B cell (primary cell): ENCODE data around the gene KPRP. TPM values are rescaled to one million over a fixed set of nuclear protein-coding genes. Genes with fewer than 3 reads are reported as not detected.

Experiments
- ATAC-seq: fragments of 200-7000 bp; cut with Tn5 transposase; one replicate; pipeline ENCODE4 v1.10.0; 2021; ENCODE audit warnings: low read depth, mild to moderate bottlenecking, moderate number of reproducible peaks, moderate library complexity
- CTCF ChIA-PET: fragments of 350-600 bp; sonication (Branson Sonifier 250); formaldehyde crosslinking; loops from one replicate; lab custom pipeline; 2021; ENCODE audit warnings: antibody characterized with exemption, inconsistent platforms; lab: Charles Lee
- POLR2A ChIA-PET: fragments of 350-600 bp; sonication (Branson Sonifier 250); formaldehyde crosslinking; loops from one replicate; lab custom pipeline; 2021; ENCODE audit warnings: antibody characterized with exemption; lab: Charles Lee
- DNase-seq: peaks from one replicate; pipeline ENCODE4 v3.0.0; 2013
- H2AFZ ChIP-seq: 2 replicates; pipeline ENCODE4 v1.6.1; 2012; ENCODE audit warnings: mild to moderate bottlenecking, low read depth, low read length; ENCODE audit not compliant: insufficient read depth, poor library complexity, severe bottlenecking
- H3K27ac ChIP-seq, 2 donors: 1 replicate in 1 of 2; 2 replicates in 1 of 2; pipeline ENCODE4 v1.5.1; 2012 to 2013; ENCODE audit warnings: low read length in 2 of 2, mild to moderate bottlenecking in 2 of 2, moderate library complexity in 1 of 2
- H3K27me3 ChIP-seq, 4 experiments: fragments of 200-600 bp in 1 of 4; sonication (generic) in 1 of 4; replicated peaks in 1 of 4; 1 replicate in 2 of 4; 2 replicates in 2 of 4; pipeline versions ENCODE4 v1.6.1 to v1.7.0; 2013 to 2016; ENCODE audit warnings: low read length in 3 of 4, mild to moderate bottlenecking in 2 of 4, mixed read lengths in 1 of 4, moderate library complexity in 1 of 4; ENCODE audit not compliant: insufficient read depth in 4 of 4, control insufficient read depth in 3 of 4; ENCODE audit errors: control extremely low read depth in 1 of 4
- H3K36me3 ChIP-seq, 2 experiments: replicated peaks in 1 of 2; 1 replicate in 1 of 2; 2 replicates in 1 of 2; pipeline versions ENCODE4 v1.6.1 to v1.7.1; 2013; ENCODE audit warnings: low read length in 1 of 2; ENCODE audit not compliant: insufficient read depth in 2 of 2, control insufficient read depth in 1 of 2; ENCODE audit errors: control extremely low read depth in 1 of 2, extremely low read depth in 1 of 2
- H3K4me1 ChIP-seq, 2 donors: fragments of 200-600 bp in 1 of 2; sonication (generic) in 1 of 2; 1 replicate in 1 of 2; 2 replicates in 1 of 2; pipeline versions ENCODE4 v1.5.1 to v1.6.1; 2013 to 2017; ENCODE audit warnings: low read length in 2 of 2; ENCODE audit not compliant: control insufficient read depth in 2 of 2, insufficient read depth in 2 of 2
- H3K4me2 ChIP-seq: replicated peaks from 2 replicates; pipeline ENCODE3; 2012; ENCODE audit warnings: mild to moderate bottlenecking, low read depth, low read length; ENCODE audit not compliant: poor library complexity, severe bottlenecking
- H3K4me3 ChIP-seq, 5 experiments: fragments of 200-600 bp in 1 of 5; sonication (generic) in 1 of 5; 1 replicate in 3 of 5; 2 replicates in 2 of 5; pipeline versions ENCODE4 v1.5.1 to v1.7.0; 2011 to 2016; ENCODE audit warnings: low read length in 4 of 5, mild to moderate bottlenecking in 4 of 5, low read depth in 2 of 5, control low read depth in 1 of 5, moderate library complexity in 1 of 5; ENCODE audit not compliant: insufficient read depth in 1 of 5; ENCODE audit errors: control extremely low read depth in 1 of 5, extremely low read depth in 1 of 5
- H3K79me2 ChIP-seq: fragments of 200-600 bp; sonication (generic); one replicate; pipeline ENCODE4 v1.6.0; 2016; ENCODE audit warnings: low read length; ENCODE audit not compliant: control insufficient read depth, insufficient read depth
- H3K9ac ChIP-seq: fragments of 200-600 bp; sonication (generic); 2 replicates; pipeline ENCODE4 v1.6.1; 2017; ENCODE audit warnings: mild to moderate bottlenecking, low read length, moderate library complexity
- H3K9me3 ChIP-seq, 3 donors: one replicate each; pipeline versions ENCODE4 v1.6.1 to v1.7.1; 2013; ENCODE audit warnings: low read length in 2 of 3; ENCODE audit not compliant: control insufficient read depth in 2 of 3, insufficient read depth in 1 of 3; ENCODE audit errors: control extremely low read depth in 1 of 3
- H4K20me1 ChIP-seq: 2 replicates; pipeline ENCODE4 v1.6.0; 2012; ENCODE audit warnings: mild to moderate bottlenecking, low read length; ENCODE audit not compliant: insufficient read depth, control insufficient read depth, poor library complexity, severe bottlenecking
- H3K27ac Mint-ChIP-seq: one replicate; pipeline ENCODE4 v1.8.0; 2021; ENCODE audit warnings: mixed read lengths
- H3K27me3 Mint-ChIP-seq: one replicate; pipeline ENCODE4 v1.8.0; 2021; ENCODE audit warnings: mixed read lengths
- H3K4me1 Mint-ChIP-seq: one replicate; pipeline ENCODE4 v1.8.0; 2021; ENCODE audit warnings: mixed read lengths
- H3K4me3 Mint-ChIP-seq: one replicate; pipeline ENCODE4 v1.8.0; 2021; ENCODE audit warnings: mixed read lengths
- H3K9me3 Mint-ChIP-seq: one replicate; pipeline ENCODE4 v1.8.0; 2022; ENCODE audit warnings: mixed read lengths; ENCODE audit not compliant: insufficient read depth
- EZH2 ChIP-seq: IDR thresholded peaks from 2 replicates; pipeline ENCODE4 v1.6.1; 2012; ENCODE audit warnings: borderline replicate concordance, low read depth, mild to moderate bottlenecking, moderate library complexity, low read length; ENCODE audit not compliant: insufficient read depth, poor library complexity, severe bottlenecking
- whole genome bisulfite sequencing: methylation state at CpG from one replicate; pipeline ENCODE4 v1.1.5; 2013; ENCODE audit warnings: missing lambda C conversion rate; ENCODE audit not compliant: insufficient coverage; 5-methylcytosine and 5-hydroxymethylcytosine counted together
- intact Hi-C: fragments of 100-400 bp; cut with micrococcal nuclease; formaldehyde crosslinking; loops from one replicate; pipeline ENCODE4 v1.10.0; 2022
- polyA plus RNA-seq: library from polyadenylated mRNA; depleted of rRNA; stranded (reverse); fragments of >200 nt; gene quantifications from 2 replicates; pipeline ENCODE4 v1.2.3, GENCODE V29; 2012
- total RNA-seq, 2 donors: library from RNA; stranded (reverse); fragments of 120-200 nt in 1 of 2; gene quantifications; 1 replicate in 1 of 2; 2 replicates in 1 of 2; pipeline versions ENCODE4 v1.2.3 to v1.2.4, GENCODE V29; 2013 to 2022
- TF ChIP-seq, protein P1 (sequence below): fragments of 200-600 bp; IDR thresholded peaks from one replicate; pipeline ENCODE4 v1.8.0; 2022; ENCODE audit warnings: antibody characterized with exemption, mild to moderate bottlenecking

KPRP gene
- total and polyA plus RNA-seq, 2 donors (not counting 1 experiment from before 2014, with no cell fraction given) = not detected

DNA sequence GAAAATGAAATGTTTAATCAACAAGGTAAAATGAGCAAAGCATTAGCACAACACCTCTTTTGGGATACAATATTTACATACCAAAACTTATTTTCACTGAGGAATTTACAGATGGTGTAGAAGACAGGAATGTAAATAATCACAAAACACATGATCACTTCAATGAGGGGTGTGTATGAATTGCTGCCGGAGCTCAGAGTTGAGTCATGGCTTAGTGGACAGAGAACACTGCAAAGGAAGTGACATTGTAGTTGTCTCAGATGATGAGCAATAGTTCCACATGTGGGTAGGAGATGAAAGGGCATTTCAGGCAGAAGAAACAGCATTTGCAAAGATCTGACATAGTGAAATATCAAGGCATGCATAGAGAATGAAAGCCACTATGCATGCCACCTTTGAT is 5.6 kb upstream of the KPRP start:
- POLR2A ChIA-PET = no interaction called here
- WGBS = 75% methylated on average over 1 of the region's 1 CpG

DNA sequence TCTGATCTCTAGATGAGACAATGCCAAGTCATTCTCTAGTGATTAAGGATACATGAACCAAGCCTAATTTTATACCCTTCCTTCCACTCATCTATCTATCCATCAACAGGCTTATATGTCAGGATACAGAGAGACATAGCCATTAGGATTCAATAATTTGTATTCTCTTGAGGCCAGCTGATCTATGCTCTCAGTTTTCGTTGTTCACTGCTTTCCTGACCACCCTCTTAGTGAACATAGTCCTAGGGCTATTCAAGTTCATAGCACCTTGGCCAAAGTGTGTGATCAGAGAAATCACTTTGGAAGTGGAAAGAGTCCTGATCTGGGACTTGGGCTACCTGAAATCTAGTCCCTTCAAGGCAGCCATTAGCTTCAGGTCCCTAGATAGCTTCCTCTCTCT is 4.2 kb upstream of the KPRP start:
- TF ChIP-seq EZH2 = no peak
- TF ChIP-seq, protein P1, sequence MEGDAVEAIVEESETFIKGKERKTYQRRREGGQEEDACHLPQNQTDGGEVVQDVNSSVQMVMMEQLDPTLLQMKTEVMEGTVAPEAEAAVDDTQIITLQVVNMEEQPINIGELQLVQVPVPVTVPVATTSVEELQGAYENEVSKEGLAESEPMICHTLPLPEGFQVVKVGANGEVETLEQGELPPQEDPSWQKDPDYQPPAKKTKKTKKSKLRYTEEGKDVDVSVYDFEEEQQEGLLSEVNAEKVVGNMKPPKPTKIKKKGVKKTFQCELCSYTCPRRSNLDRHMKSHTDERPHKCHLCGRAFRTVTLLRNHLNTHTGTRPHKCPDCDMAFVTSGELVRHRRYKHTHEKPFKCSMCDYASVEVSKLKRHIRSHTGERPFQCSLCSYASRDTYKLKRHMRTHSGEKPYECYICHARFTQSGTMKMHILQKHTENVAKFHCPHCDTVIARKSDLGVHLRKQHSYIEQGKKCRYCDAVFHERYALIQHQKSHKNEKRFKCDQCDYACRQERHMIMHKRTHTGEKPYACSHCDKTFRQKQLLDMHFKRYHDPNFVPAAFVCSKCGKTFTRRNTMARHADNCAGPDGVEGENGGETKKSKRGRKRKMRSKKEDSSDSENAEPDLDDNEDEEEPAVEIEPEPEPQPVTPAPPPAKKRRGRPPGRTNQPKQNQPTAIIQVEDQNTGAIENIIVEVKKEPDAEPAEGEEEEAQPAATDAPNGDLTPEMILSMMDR = no peak
- H2AFZ ChIP-seq = no peak overlapping the region
- H3K27ac ChIP-seq = no peak overlapping the region
- Mint-ChIP-seq H3K27ac (no peak overlapping the region), H3K4me1 (no peaks in the 10 kb centered on the region), H3K27me3 (peaks cover 35% of the 10 kb centered on the region), H3K9me3 (no peaks in the 10 kb centered on the region), H3K4me3 (no peak overlapping the region)
- no peak overlapping the region for H3K4me3 ChIP-seq
- ATAC-seq (no peak), DNase-seq (no peak)
- H3K27me3 ChIP-seq = no peaks in the 10 kb centered on the region
- no peaks in the 10 kb centered on the region for H3K79me2 ChIP-seq
- H3K4me1 ChIP-seq = no peaks in the 10 kb centered on the region
- H3K36me3 ChIP-seq = no peaks in the 10 kb centered on the region
- H3K4me2 ChIP-seq = no peak overlapping the region
- ChIA-PET CTCF (no interaction called here), POLR2A (no interaction called here)
- H3K9ac ChIP-seq = no peak overlapping the region
- H4K20me1 ChIP-seq = no peaks in the 10 kb centered on the region
- intact Hi-C loops = no loop called here
- no peaks in the 10 kb centered on the region for H3K9me3 ChIP-seq
- no CpG with 5 or more reads among the region's 1 CpG for WGBS

More for the DNA sequence above, 5.6 kb upstream of the KPRP start:
- Histone ChIP-seq H2AFZ (no peak overlapping the region), H3K9ac (no peak overlapping the region), H4K20me1 (no peaks in the 10 kb centered on the region), H3K4me2 (no peak overlapping the region), H3K79me2 (no peaks in the 10 kb centered on the region), H3K4me3 (no peak overlapping the region), H3K27me3 (no peaks in the 10 kb centered on the region), H3K9me3 (no peaks in the 10 kb centered on the region), H3K4me1 (no peaks in the 10 kb centered on the region), H3K27ac (no peak overlapping the region), H3K36me3 (no peaks in the 10 kb centered on the region)
- DNase-seq (no peak), ATAC-seq (no peak)
- no peaks in the 10 kb centered on the region for H3K4me1 Mint-ChIP-seq
- TF ChIP-seq EZH2 = no peak
- TF ChIP-seq, protein P1 = no peak
- H3K27ac Mint-ChIP-seq = no peak overlapping the region
- peaks cover 35% of the 10 kb centered on the region for H3K27me3 Mint-ChIP-seq
- no peak overlapping the region for H3K4me3 Mint-ChIP-seq
- intact Hi-C loops = no loop called here
- H3K9me3 Mint-ChIP-seq = no peaks in the 10 kb centered on the region
- CTCF ChIA-PET = no interaction called here
